HepG2 (cell line): ENCODE data around the gene TFAP2E. TPM values are rescaled to one million over a fixed set of nuclear protein-coding genes. Genes with fewer than 3 reads are reported as not detected.
A peak's percentile ranks its signal among the peaks of the same experiment; 100 is the strongest.

Source experiments
- ATAC-seq: fragments of 200-7000 bp; cut with Tn5 transposase; 3 replicates; pipeline ENCODE4 v1.9.1; 2020; ENCODE audit warnings: mild to moderate bottlenecking, moderate library complexity
- BruUV-seq: library from RNA; stranded (reverse); fragments of 400-500 nt; replicated peaks from 2 replicates; lab custom pipeline; 2021; lab: Mats Ljungman, UMichigan
- CTCF ChIA-PET: fragments of 300-600 bp; formaldehyde crosslinking; extraction: SDS; loops from one replicate; lab custom pipeline; 2021; ENCODE audit warnings: low total read pairs, inconsistent platforms, low intra/inter-chr PET ratio; lab: Yijun Ruan, JAX
- POLR2A ChIA-PET: fragments of 350-600 bp; sonication (Branson Sonifier 250); formaldehyde crosslinking; loops from one replicate; lab custom pipeline; 2020; ENCODE audit warnings: antibody characterized with exemption, inconsistent platforms; lab: Yijun Ruan, JAX
- DNase-seq: peaks from one replicate; pipeline ENCODE4 v3.0.0-alpha.2; 2015; ENCODE audit warnings: low spot score
- FAIRE-seq: peaks from 3 replicates; lab custom pipeline; 2011; peaks lifted over from hg19 to GRCh38; lab: Jason Lieb, UNC
- H2AFZ ChIP-seq: one replicate; pipeline ENCODE4 v1.6.1; 2011; ENCODE audit warnings: low read length, inconsistent platforms
- H3K27ac ChIP-seq: fragments of 300-600 bp; 3 replicates; pipeline ENCODE4 v1.8.0; 2011; ENCODE audit warnings: mixed run types, mild to moderate bottlenecking, mixed read lengths, low read length, inconsistent platforms; ENCODE audit not compliant: insufficient read depth; ENCODE audit errors: extremely low read length
- H3K27me3 ChIP-seq, 2 experiments: fragments of 200-600 bp in 1 of 2; 2 replicates in 1 of 2; 3 replicates in 1 of 2; pipeline versions ENCODE4 v1.6.0 to v1.8.0; 2011; ENCODE audit warnings: low read length in 2 of 2, mild to moderate bottlenecking in 2 of 2, moderate library complexity in 2 of 2, inconsistent platforms in 1 of 2; ENCODE audit not compliant: insufficient read depth in 2 of 2, control insufficient read depth in 1 of 2
- H3K36me3 ChIP-seq, 2 experiments: fragments of 200-600 bp in 1 of 2; replicated peaks in 1 of 2; 2 replicates in 1 of 2; 3 replicates in 1 of 2; pipeline versions ENCODE4 v1.5.1 to v1.8.0; 2011; ENCODE audit warnings: low read length in 2 of 2, inconsistent platforms in 1 of 2; ENCODE audit not compliant: insufficient read depth in 2 of 2, control insufficient read depth in 1 of 2
- H3K4me1 ChIP-seq: 2 replicates; pipeline ENCODE4 v1.5.1; 2012; ENCODE audit warnings: low read length, inconsistent platforms; ENCODE audit not compliant: insufficient read depth
- H3K4me2 ChIP-seq: 2 replicates; pipeline ENCODE4 v1.6.0; 2011; ENCODE audit warnings: low read depth, low read length, inconsistent platforms
- H3K4me3 ChIP-seq, 3 experiments: fragments of 200-600 bp in 1 of 3; sonication (generic), shearing (Covaris generic) in 1 of 3; replicated peaks in 1 of 3; 2 replicates each; pipeline ENCODE4 v1.5.1; 2011 to 2016; ENCODE audit warnings: low read length in 3 of 3, inconsistent platforms in 2 of 3, low read depth in 2 of 3, mild to moderate bottlenecking in 2 of 3, control low read depth in 1 of 3, mixed read lengths in 1 of 3; ENCODE audit not compliant: insufficient read depth in 1 of 3
- H3K79me2 ChIP-seq: one replicate; pipeline ENCODE4 v1.6.1; 2011; ENCODE audit warnings: low read length, inconsistent platforms; ENCODE audit not compliant: insufficient read depth
- H3K9ac ChIP-seq: 2 replicates; pipeline ENCODE4 v1.6.0; 2011; ENCODE audit warnings: mild to moderate bottlenecking, low read depth, low read length, inconsistent platforms; ENCODE audit not compliant: insufficient read depth
- H3K9me3 ChIP-seq: 2 replicates; pipeline ENCODE4 v1.5.1; 2012; ENCODE audit warnings: mild to moderate bottlenecking, low read length
- H4K20me1 ChIP-seq: 2 replicates; pipeline ENCODE4 v1.6.0; 2011; ENCODE audit warnings: inconsistent platforms, mild to moderate bottlenecking, low read length, moderate library complexity; ENCODE audit not compliant: insufficient read depth
- DMAP1 ChIP-seq: IDR thresholded peaks from 2 replicates; pipeline ENCODE4 v1.6.1; 2016
- GATAD2A ChIP-seq: IDR thresholded peaks from 2 replicates; pipeline ENCODE4 v1.6.1; 2016
- HNF1B ChIP-seq: sonication (generic); formaldehyde crosslinking; IDR thresholded peaks from 2 replicates; pipeline ENCODE4 v1.5.1; 2020; ENCODE audit warnings: mild to moderate bottlenecking, moderate library complexity, missing genetic modification reagents
- IKZF5 ChIP-seq: IDR thresholded peaks from 2 replicates; pipeline ENCODE4 v1.6.1; 2018; ENCODE audit warnings: missing genetic modification reagents, mild to moderate bottlenecking, missing compliant biosample characterization
- JUN ChIP-seq: sonication (generic); formaldehyde crosslinking; IDR thresholded peaks from 2 replicates; pipeline ENCODE4 v1.4.0; 2020; ENCODE audit warnings: mild to moderate bottlenecking, missing genetic modification reagents
- MEF2D ChIP-seq: sonication (generic); formaldehyde crosslinking; IDR thresholded peaks from 2 replicates; pipeline ENCODE4 v1.5.1; 2020; ENCODE audit warnings: mild to moderate bottlenecking, missing genetic modification reagents
- MYPOP ChIP-seq: sonication (generic); formaldehyde crosslinking; IDR thresholded peaks from 2 replicates; pipeline ENCODE4 v1.8.1; 2023; ENCODE audit warnings: mild to moderate bottlenecking, moderate library complexity, missing genetic modification reagents
- NFYB ChIP-seq: sonication (generic); formaldehyde crosslinking; IDR thresholded peaks from 2 replicates; pipeline ENCODE4 v1.4.0; 2020; ENCODE audit warnings: missing genetic modification reagents
- PHF5A ChIP-seq: IDR thresholded peaks from one replicate; pipeline ENCODE4 v1.6.1; 2018; ENCODE audit warnings: low read depth, missing genetic modification reagents; ENCODE audit not compliant: unreplicated experiment
- RBM22 ChIP-seq: fragments of 200-400 bp; formaldehyde crosslinking; optimal IDR thresholded peaks from 2 replicates; pipeline ENCODE3; 2017; ENCODE audit warnings: mild to moderate bottlenecking, low read length, moderate library complexity
- TFAP4 ChIP-seq: sonication (generic); IDR thresholded peaks from 2 replicates; pipeline ENCODE4 v1.6.1; 2016; ENCODE audit warnings: low read depth, borderline replicate concordance
- TSC22D2 ChIP-seq: sonication (generic); formaldehyde crosslinking; IDR thresholded peaks from 2 replicates; pipeline ENCODE4 v1.5.1; 2020; ENCODE audit warnings: missing genetic modification reagents, mild to moderate bottlenecking, borderline replicate concordance
- ZFP36 ChIP-seq: fragments of 150-350 bp; IDR thresholded peaks from 2 replicates; pipeline ENCODE4 v1.6.1; 2018; ENCODE audit warnings: borderline replicate concordance, low read length, low read depth; ENCODE audit not compliant: partially characterized antibody
- ZMYM2 ChIP-seq: sonication (generic); formaldehyde crosslinking; IDR thresholded peaks from 2 replicates; pipeline ENCODE4 v1.8.0; 2022; ENCODE audit warnings: mild to moderate bottlenecking, missing genetic modification reagents
- ZNF280B ChIP-seq: sonication (generic); formaldehyde crosslinking; IDR thresholded peaks from 2 replicates; pipeline ENCODE4 v1.5.0; 2020; ENCODE audit warnings: missing genetic modification reagents, mild to moderate bottlenecking, borderline replicate concordance
- ZNF331 ChIP-seq: sonication (generic); formaldehyde crosslinking; IDR thresholded peaks from 2 replicates; pipeline ENCODE4 v1.4.0; 2020; ENCODE audit warnings: missing genetic modification reagents
- ZNF713 ChIP-seq: sonication (generic); formaldehyde crosslinking; IDR thresholded peaks from 2 replicates; pipeline ENCODE4 v1.4.0; 2020; ENCODE audit warnings: mild to moderate bottlenecking, missing genetic modification reagents
- WGBS: methylation state at CpG from one replicate; pipeline ENCODE4 v1.1.6; 2017; ENCODE audit warnings: low lambda C conversion rate; 5-methylcytosine and 5-hydroxymethylcytosine counted together
- in situ Hi-C: cut with HindIII; loops from 2 replicates; pipeline ENCODE4 v1.10.0; 2017; ENCODE audit warnings: low pct_unique_long_range_greater_than_20kb; ENCODE audit not compliant: extremely low pct_ligation_motif_present
- intact Hi-C: fragments of 100-400 bp; cut with micrococcal nuclease; formaldehyde crosslinking; loops from one replicate; pipeline ENCODE4 v1.10.0; 2022; ENCODE audit not compliant: unreplicated experiment
- polyA plus RNA-seq, 8 experiments: library from polyadenylated mRNA; depleted of rRNA in 3 of 8; stranded (reverse) in 7 of 8; unstranded in 1 of 8; fragments of >200 nt; fragmentation: Illumina TruSeq in 4 of 8; extraction: Trizol in 4 of 8; gene quantifications; 2 replicates each; pipeline versions ENCODE4 v1.2.1 to v1.2.3, GENCODE V29; 2011 to 2016; ENCODE audit warnings: low read depth in 4 of 8, missing spikeins in 1 of 8, mixed read lengths in 1 of 8; ENCODE audit not compliant: insufficient read depth in 1 of 8
- total RNA-seq, 5 experiments: library from RNA; depleted of rRNA; stranded (reverse); fragments of >200 nt; fragmentation: Illumina TruSeq; extraction: Trizol; gene quantifications; 2 replicates each; pipeline ENCODE4 v1.2.3, GENCODE V29; 2016; ENCODE audit warnings: low read depth in 1 of 5

TFAP2E gene
- total and polyA plus RNA-seq, 2 of the 13 experiments (the other 11 are each of a cell fraction or from before 2014, with no cell fraction given) = 0.31 to 0.41 TPM

GRCh38 chr1:35555601-35556477, 17.3 kb upstream of the TFAP2E start:
- no TSS peak for BruUV-seq
- peak overlapping the region; percentile 67 to 84 (median 82); a peak in 5 of 6 replicates for H3K4me3 ChIP-seq
- no peaks in the 10 kb centered on the region for H3K27me3 ChIP-seq
- H3K4me1 ChIP-seq = peaks cover 52% of the 10 kb centered on the region
- H3K9me3 ChIP-seq = no peaks in the 10 kb centered on the region
- in situ Hi-C loops (loop anchor here (10.0 kb wide), 1 partner anchor 361 kb away; the partner anchor contains the start of gene SFPQ), intact Hi-C loops (no loop called here)
- peak overlapping the region; percentile 98 for H3K27ac ChIP-seq
- 7% methylated on average over 10 of the region's 10 CpGs for WGBS
- FAIRE-seq = peak; percentile 96
- H3K36me3 ChIP-seq = peaks cover 7 to 26% of the 10 kb centered on the region in 2 experiments; a peak in 4 of 5 replicates
- H4K20me1 ChIP-seq = peaks cover 14% of the 10 kb centered on the region
- CTCF ChIA-PET = no interaction called here
- peak; percentile 63 for ATAC-seq
- H3K9ac ChIP-seq = peak overlapping the region; percentile 89
- POLR2A ChIA-PET = interaction anchor here (0.8 to 2.4 kb wide), 15 partner anchors 8 to 363 kb away, joined by 3 to 25 read pairs (median 5); partner anchors contain the start of genes CLSPN, SFPQ and TFAP2E
- H2AFZ ChIP-seq = no peak overlapping the region
- peaks cover 22% of the 10 kb centered on the region for H3K79me2 ChIP-seq
- H3K4me2 ChIP-seq = peak overlapping the region; percentile 80
- peak; percentile 97 for DNase-seq
- TF ChIP-seq ZFP36 (no peak), MEF2D (CRISPR knock-in tag) (peak; percentile 55; the same call in 1 of the 2 replicates), ZNF713 (CRISPR knock-in tag) (no peak), IKZF5 (CRISPR knock-in tag) (peak; percentile 30; the same call in 1 of the 2 replicates), GATAD2A (CRISPR knock-in tag) (peak; percentile 75), RBM22 (no peak), ZNF280B (CRISPR knock-in tag) (no peak), JUN (CRISPR knock-in tag) (0 out of 2 replicates have a peak, but pooled peaks have one; percentile 29), MYPOP (CRISPR knock-in tag) (0 out of 2 replicates have a peak, but pooled peaks have one; percentile 4), TSC22D2 (CRISPR knock-in tag) (no peak), ZMYM2 (CRISPR knock-in tag) (0 out of 2 replicates have a peak, but pooled peaks have one; percentile 29), TFAP4 (peak; percentile 94), ZNF331 (peak; percentile 41; the same call in 1 of the 2 replicates), PHF5A (CRISPR knock-in tag) (no peak), HNF1B (CRISPR knock-in tag) (no peak), NFYB (CRISPR knock-in tag) (no peak), DMAP1 (CRISPR knock-in tag) (no peak)
